Measurements from ENCODE around the gene ATP8B3.
A peak's percentile ranks its signal among the peaks of the same experiment; 100 is the strongest.

ATP8B3 gene

GRCh38 chr19:1752009-1752756 is 59.9 kb downstream of the ATP8B3 start:
- H3K4me3 ChIP-seq: no peak overlapping the region
- no peak for TF ChIP-seq CTCF (IDR thresholded peaks at IDR 0.05)
- no peak for DNase-seq (ENCODE audit: low spot score)
- H3K27ac ChIP-seq: no peak overlapping the region

- H3K4me3 ChIP-seq: no peak overlapping the region
- no peak overlapping the region for H3K27ac ChIP-seq
- TF ChIP-seq CTCF (IDR thresholded peaks at IDR 0.05): no peak
- DNase-seq (ENCODE audit: low spot score): no peak
Observed at GRCh38 chr19:1751367-1752008, 60.6 kb downstream of the ATP8B3 start.

GRCh38 chr19:1750343-1751021 is 61.6 kb downstream of the ATP8B3 start:
- no peak for TF ChIP-seq CTCF (IDR thresholded peaks at IDR 0.05)
- Histone ChIP-seq H3K4me3 (peak overlapping the region; percentile 52), H3K27ac (no peak overlapping the region)
- DNase-seq (ENCODE audit: low spot score): no peak

- no peak for DNase-seq (ENCODE audit: low spot score)
- Histone ChIP-seq H3K27ac (no peak overlapping the region), H3K4me3 (peak overlapping the region; percentile 52)
- TF ChIP-seq CTCF (IDR thresholded peaks at IDR 0.05): no peak
Observed at GRCh38 chr19:1749373-1750342, 62.4 kb downstream of the ATP8B3 start.

- no peak for DNase-seq (ENCODE audit: low spot score)
- no peak for TF ChIP-seq CTCF (IDR thresholded peaks at IDR 0.05)
- Histone ChIP-seq H3K4me3 (peak overlapping the region; percentile 52), H3K27ac (no peak overlapping the region)
Observed at GRCh38 chr19:1748873-1749341, 63.2 kb downstream of the ATP8B3 start.

- Histone ChIP-seq H3K27ac (no peak overlapping the region), H3K4me3 (peak overlapping the region; percentile 52)
- no peak for DNase-seq (ENCODE audit: low spot score)
- TF ChIP-seq CTCF (IDR thresholded peaks at IDR 0.05): no peak
Observed at GRCh38 chr19:1748115-1748872, 63.8 kb downstream of the ATP8B3 start.
